ENCODE results near the gene ARMC8. TPM values are rescaled to one million over a fixed set of nuclear protein-coding genes. Genes with fewer than 3 reads are reported as not detected.

The ARMC8 gene
- total RNA-seq, 1 donor from 2014 or later: 80.3 TPM

DNA sequence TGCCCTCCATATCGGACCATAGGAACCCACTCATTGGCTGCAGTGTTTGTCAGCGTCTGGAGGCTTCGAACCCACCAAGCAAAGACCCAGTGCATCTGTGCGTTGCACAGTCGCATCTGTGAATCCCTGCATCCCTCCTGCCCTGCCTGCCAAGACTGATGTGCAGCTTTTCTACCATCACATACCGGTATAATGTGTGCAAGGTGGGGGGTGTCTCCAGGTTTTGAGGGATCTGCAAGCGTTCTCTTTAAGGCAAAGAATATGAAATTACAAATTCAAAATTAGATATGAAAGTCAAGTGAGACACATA, 142.8 kb downstream of the ARMC8 start:
- no peak overlapping the region for H3K9ac ChIP-seq
- no peaks in the 10 kb centered on the region for H3K36me3 ChIP-seq
- H2AFZ ChIP-seq (replicated peaks): peak overlapping the region; percentile 92
- no peak overlapping the region for H3K27ac ChIP-seq
- H4K20me1 ChIP-seq (ENCODE audit: low read depth): no peaks in the 10 kb centered on the region
- Mint-ChIP-seq H3K36me3 (no peaks in the 10 kb centered on the region), H3K27me3 (ENCODE audit: insufficient read depth, low read depth) (peaks cover 4% of the 10 kb centered on the region), H3K27ac (no peak overlapping the region), H3K9me3 (no peaks in the 10 kb centered on the region), H3K4me1 (peaks cover 19% of the 10 kb centered on the region), H3K4me3 (peak overlapping the region; percentile 95)
- no peak for DNase-seq (ENCODE audit: low spot score)
- peak overlapping the region; percentile 98 for H3K4me2 ChIP-seq
- peak overlapping the region; percentile 75 for H3K4me3 ChIP-seq
- no peaks in the 10 kb centered on the region for H3K9me3 ChIP-seq (ENCODE audit: low read depth)
- H3K79me2 ChIP-seq (ENCODE audit: low read depth): no peaks in the 10 kb centered on the region
- H3F3A ChIP-seq (ENCODE audit: low read depth): no peaks in the 10 kb centered on the region
- TF ChIP-seq EZH2phosphoT487 (IDR thresholded peaks at IDR 0.05): no peak
- TF ChIP-seq EZH2 (IDR thresholded peaks at IDR 0.05): no peak
- TF ChIP-seq, protein P1, sequence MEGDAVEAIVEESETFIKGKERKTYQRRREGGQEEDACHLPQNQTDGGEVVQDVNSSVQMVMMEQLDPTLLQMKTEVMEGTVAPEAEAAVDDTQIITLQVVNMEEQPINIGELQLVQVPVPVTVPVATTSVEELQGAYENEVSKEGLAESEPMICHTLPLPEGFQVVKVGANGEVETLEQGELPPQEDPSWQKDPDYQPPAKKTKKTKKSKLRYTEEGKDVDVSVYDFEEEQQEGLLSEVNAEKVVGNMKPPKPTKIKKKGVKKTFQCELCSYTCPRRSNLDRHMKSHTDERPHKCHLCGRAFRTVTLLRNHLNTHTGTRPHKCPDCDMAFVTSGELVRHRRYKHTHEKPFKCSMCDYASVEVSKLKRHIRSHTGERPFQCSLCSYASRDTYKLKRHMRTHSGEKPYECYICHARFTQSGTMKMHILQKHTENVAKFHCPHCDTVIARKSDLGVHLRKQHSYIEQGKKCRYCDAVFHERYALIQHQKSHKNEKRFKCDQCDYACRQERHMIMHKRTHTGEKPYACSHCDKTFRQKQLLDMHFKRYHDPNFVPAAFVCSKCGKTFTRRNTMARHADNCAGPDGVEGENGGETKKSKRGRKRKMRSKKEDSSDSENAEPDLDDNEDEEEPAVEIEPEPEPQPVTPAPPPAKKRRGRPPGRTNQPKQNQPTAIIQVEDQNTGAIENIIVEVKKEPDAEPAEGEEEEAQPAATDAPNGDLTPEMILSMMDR (IDR thresholded peaks at IDR 0.05): no peak
- peaks cover 11% of the 10 kb centered on the region for H3K4me1 ChIP-seq
- H3K27me3 ChIP-seq: no peaks in the 10 kb centered on the region

DNA sequence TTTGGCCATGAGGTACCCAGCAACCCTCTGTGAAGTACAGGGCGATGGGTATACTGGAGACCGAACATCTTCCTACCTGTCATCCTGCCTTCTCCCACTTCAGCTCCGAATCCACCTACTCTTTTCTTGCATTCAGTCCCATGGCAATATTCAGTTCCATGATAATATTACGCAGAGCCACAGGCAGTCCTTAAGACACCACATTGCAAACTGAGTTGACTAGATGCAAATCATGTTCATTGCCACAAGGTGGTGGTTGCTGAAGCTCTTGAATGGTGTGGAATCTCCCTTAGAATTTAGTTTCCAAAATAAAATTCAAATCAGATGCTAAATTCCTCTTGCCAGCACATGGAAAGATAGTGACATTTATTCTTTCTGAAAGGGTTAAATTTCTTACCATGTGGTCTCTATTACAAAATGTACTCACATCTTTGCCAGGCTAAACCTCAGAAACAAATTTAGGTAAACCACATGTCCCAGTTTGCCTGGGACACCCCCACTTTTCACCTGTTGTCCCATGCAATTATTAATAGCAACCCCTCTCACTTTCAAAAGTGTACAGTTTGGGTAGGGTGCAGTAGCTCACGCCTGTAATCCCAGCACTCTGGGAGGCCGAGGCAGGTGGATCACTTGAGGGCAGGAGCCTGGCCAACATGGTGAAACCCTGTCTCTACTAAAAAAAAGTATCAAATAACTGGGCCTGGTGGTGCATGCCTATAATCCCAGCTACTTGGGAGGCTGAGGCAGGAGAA, 144.2 kb downstream of the ARMC8 start:
- DNase-seq (ENCODE audit: low spot score): no peak
- H3K4me1 ChIP-seq: peaks cover 11% of the 10 kb centered on the region
- no peaks in the 10 kb centered on the region for H3K36me3 ChIP-seq

DNA sequence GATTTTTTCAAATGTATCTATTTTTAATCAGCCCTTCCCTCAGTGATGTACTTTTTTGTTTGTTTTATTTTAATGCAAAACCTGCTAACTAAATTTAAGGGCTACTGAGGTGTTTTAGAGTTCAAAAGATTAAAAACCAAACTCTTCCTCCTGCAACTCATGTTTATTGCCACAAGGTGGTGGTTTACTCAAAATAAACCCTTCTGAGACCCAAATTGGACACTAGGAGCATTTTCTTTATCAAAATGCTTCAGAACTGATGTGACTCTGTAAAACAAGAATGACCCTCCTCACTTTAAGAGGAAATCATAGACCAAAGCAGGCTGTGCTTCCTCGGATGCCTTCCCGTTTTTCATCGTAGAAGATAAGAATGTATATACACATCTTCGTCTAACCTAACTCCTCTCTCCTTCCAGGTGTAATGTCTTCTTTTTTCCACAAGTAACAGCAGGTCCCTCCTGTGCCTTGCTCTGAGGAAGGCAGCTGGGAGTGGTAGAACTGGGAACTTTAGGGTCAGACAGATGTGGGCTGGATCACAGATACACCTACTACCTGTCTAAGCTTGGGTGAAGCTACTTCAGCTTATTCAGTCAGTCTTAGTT, 145.5 kb downstream of the ARMC8 start:
- Histone ChIP-seq H3K4me1 (peaks cover 11% of the 10 kb centered on the region), H3K9me3 (ENCODE audit: low read depth) (no peaks in the 10 kb centered on the region), H3F3A (ENCODE audit: low read depth) (no peaks in the 10 kb centered on the region), H3K4me2 (no peak overlapping the region), H3K27ac (no peak overlapping the region), H2AFZ (replicated peaks) (peak overlapping the region; percentile 48), H4K20me1 (ENCODE audit: low read depth) (no peaks in the 10 kb centered on the region), H3K79me2 (ENCODE audit: low read depth) (no peaks in the 10 kb centered on the region), H3K27me3 (no peaks in the 10 kb centered on the region), H3K9ac (no peak overlapping the region), H3K36me3 (no peaks in the 10 kb centered on the region), H3K4me3 (no peak overlapping the region)
- TF ChIP-seq, protein P1 (IDR thresholded peaks at IDR 0.05): peak; percentile 66
- no peak for TF ChIP-seq EZH2phosphoT487 (IDR thresholded peaks at IDR 0.05)
- Mint-ChIP-seq H3K4me3 (no peak overlapping the region), H3K9me3 (no peaks in the 10 kb centered on the region), H3K27ac (no peak overlapping the region), H3K36me3 (no peaks in the 10 kb centered on the region), H3K27me3 (ENCODE audit: insufficient read depth, low read depth) (peaks cover 4% of the 10 kb centered on the region), H3K4me1 (peaks cover 19% of the 10 kb centered on the region)
- peak; percentile 25 for DNase-seq (ENCODE audit: low spot score)

More for the DNA sequence above, 144.2 kb downstream of the ARMC8 start:
- H3K36me3 Mint-ChIP-seq: no peaks in the 10 kb centered on the region
- H4K20me1 ChIP-seq (ENCODE audit: low read depth): no peaks in the 10 kb centered on the region
- H3K4me3 Mint-ChIP-seq: peak overlapping the region; percentile 21
- no peak overlapping the region for H3K27ac Mint-ChIP-seq
- H2AFZ ChIP-seq (replicated peaks): no peak overlapping the region
- no peak overlapping the region for H3K4me2 ChIP-seq
- peaks cover 19% of the 10 kb centered on the region for H3K4me1 Mint-ChIP-seq
- H3K4me3 ChIP-seq: no peak overlapping the region
- H3K9ac ChIP-seq: no peak overlapping the region
- TF ChIP-seq, protein P1 (IDR thresholded peaks at IDR 0.05): no peak
- TF ChIP-seq EZH2 (IDR thresholded peaks at IDR 0.05) (no peak), EZH2phosphoT487 (IDR thresholded peaks at IDR 0.05) (no peak)
- H3K79me2 ChIP-seq (ENCODE audit: low read depth): no peaks in the 10 kb centered on the region
- H3K27me3 ChIP-seq: no peaks in the 10 kb centered on the region
- peaks cover 4% of the 10 kb centered on the region for H3K27me3 Mint-ChIP-seq (ENCODE audit: insufficient read depth, low read depth)
- no peak overlapping the region for H3K27ac ChIP-seq
- H3F3A ChIP-seq (ENCODE audit: low read depth): no peaks in the 10 kb centered on the region
- H3K9me3 Mint-ChIP-seq: no peaks in the 10 kb centered on the region
- no peaks in the 10 kb centered on the region for H3K9me3 ChIP-seq (ENCODE audit: low read depth)

Measured in neural progenitor cell (in vitro differentiated cells).